DND-41 (cell line): ENCODE measurements around the gene ABLIM2.

Experiments
- EZH2 ChIP-seq: IDR thresholded peaks from 3 replicates; pipeline ENCODE4 v1.6.1; 2012; ENCODE audit warnings: borderline replicate concordance, low read depth, mild to moderate bottlenecking, moderate library complexity, low read length, inconsistent platforms; ENCODE audit not compliant: severe bottlenecking
- TF ChIP-seq, protein P1 (sequence below): IDR thresholded peaks from 2 replicates; pipeline ENCODE4 v1.5.1; 2012; ENCODE audit warnings: borderline replicate concordance, low read length, moderate library complexity, mild to moderate bottlenecking; ENCODE audit not compliant: poor library complexity, severe bottlenecking; ENCODE audit errors: extremely low read depth

DNA sequence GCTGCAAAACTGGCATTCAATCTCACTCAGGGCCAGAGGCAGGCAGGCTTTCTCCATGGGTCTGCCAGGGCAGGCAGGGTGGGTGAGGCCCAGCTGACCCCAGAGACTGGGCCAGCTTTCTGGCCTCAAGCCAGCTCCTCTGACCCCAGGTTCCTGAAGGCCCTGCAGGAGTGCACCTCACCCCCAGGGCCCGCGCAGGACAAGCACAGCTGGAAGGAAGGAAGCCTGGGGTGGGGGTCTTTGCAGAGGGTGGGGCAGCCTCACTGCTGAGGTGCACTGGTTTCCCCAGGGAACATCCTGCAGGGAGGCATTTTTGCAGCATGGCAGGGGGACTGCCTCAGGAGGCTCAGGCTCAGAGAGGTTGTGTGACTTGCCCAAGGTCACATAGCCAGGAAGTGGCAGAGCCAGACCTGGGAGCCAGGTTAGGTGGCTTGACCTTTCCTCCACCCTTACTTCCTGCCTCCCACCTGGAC is 187.4 kb downstream of the ABLIM2 start:
- TF ChIP-seq, protein P1, sequence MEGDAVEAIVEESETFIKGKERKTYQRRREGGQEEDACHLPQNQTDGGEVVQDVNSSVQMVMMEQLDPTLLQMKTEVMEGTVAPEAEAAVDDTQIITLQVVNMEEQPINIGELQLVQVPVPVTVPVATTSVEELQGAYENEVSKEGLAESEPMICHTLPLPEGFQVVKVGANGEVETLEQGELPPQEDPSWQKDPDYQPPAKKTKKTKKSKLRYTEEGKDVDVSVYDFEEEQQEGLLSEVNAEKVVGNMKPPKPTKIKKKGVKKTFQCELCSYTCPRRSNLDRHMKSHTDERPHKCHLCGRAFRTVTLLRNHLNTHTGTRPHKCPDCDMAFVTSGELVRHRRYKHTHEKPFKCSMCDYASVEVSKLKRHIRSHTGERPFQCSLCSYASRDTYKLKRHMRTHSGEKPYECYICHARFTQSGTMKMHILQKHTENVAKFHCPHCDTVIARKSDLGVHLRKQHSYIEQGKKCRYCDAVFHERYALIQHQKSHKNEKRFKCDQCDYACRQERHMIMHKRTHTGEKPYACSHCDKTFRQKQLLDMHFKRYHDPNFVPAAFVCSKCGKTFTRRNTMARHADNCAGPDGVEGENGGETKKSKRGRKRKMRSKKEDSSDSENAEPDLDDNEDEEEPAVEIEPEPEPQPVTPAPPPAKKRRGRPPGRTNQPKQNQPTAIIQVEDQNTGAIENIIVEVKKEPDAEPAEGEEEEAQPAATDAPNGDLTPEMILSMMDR: no peak
- no peak for TF ChIP-seq EZH2
